ENCODE data around the gene AKR1C3.

The AKR1C3 gene

GRCh38 chr10:5091196-5091595 lies 3.0 kb upstream of the AKR1C3 start:
- ATAC-seq: no peak
- TF ChIP-seq BACH2 (CRISPR knock-in tag; IDR thresholded peaks at IDR 0.05; ENCODE audit: borderline replicate concordance): no peak
- TF ChIP-seq ISL1 (CRISPR knock-in tag; IDR thresholded peaks at IDR 0.05): no peak
- TF ChIP-seq TCF4 (CRISPR knock-in tag; IDR thresholded peaks at IDR 0.05; ENCODE audit: borderline replicate concordance): no peak
- no peak for TF ChIP-seq GLIS3 (CRISPR knock-in tag; IDR thresholded peaks at IDR 0.05)
- TF ChIP-seq TOX (CRISPR knock-in tag; IDR thresholded peaks at IDR 0.05; ENCODE audit: borderline replicate concordance): no peak
- no peak for TF ChIP-seq ZC3H10 (CRISPR knock-in tag; IDR thresholded peaks at IDR 0.05)
- no peak for TF ChIP-seq CSDC2 (CRISPR knock-in tag; IDR thresholded peaks at IDR 0.05)
- no peak for TF ChIP-seq ZFP30 (CRISPR knock-in tag; IDR thresholded peaks at IDR 0.05)
- no peak for TF ChIP-seq TSHZ2 (CRISPR knock-in tag; IDR thresholded peaks at IDR 0.05)
- no peak for TF ChIP-seq ZNF565 (CRISPR knock-in tag; conservative IDR thresholded peaks at IDR 0.05; ENCODE audit: low read depth)
- no peak for TF ChIP-seq ZNF8 (CRISPR knock-in tag; IDR thresholded peaks at IDR 0.05)
- TF ChIP-seq ZFP3 (CRISPR knock-in tag; IDR thresholded peaks at IDR 0.05): no peak
- no peak for TF ChIP-seq CSRNP3 (CRISPR knock-in tag; IDR thresholded peaks at IDR 0.05)
- no peak for TF ChIP-seq ARNTL (CRISPR knock-in tag; IDR thresholded peaks at IDR 0.05; ENCODE audit: borderline replicate concordance, low read depth)

GRCh38 chr10:5092375-5092774 lies 1.8 kb upstream of the AKR1C3 start:
- ATAC-seq: no peak
- TF ChIP-seq ZFP30 (CRISPR knock-in tag; IDR thresholded peaks at IDR 0.05): no peak

- no peak for TF ChIP-seq ISL1 (CRISPR knock-in tag; IDR thresholded peaks at IDR 0.05)
- TF ChIP-seq CREB5 (CRISPR knock-in tag; IDR thresholded peaks at IDR 0.05; ENCODE audit: low read depth): no peak
- TF ChIP-seq SNAI2 (CRISPR knock-in tag; IDR thresholded peaks at IDR 0.05): no peak
- no peak for TF ChIP-seq CSRNP3 (CRISPR knock-in tag; IDR thresholded peaks at IDR 0.05)
- no peak for TF ChIP-seq ZNF70 (CRISPR knock-in tag; IDR thresholded peaks at IDR 0.05)
- no peak for TF ChIP-seq PATZ1 (CRISPR knock-in tag; IDR thresholded peaks at IDR 0.05; ENCODE audit: borderline replicate concordance)
- no peak for TF ChIP-seq TOX (CRISPR knock-in tag; IDR thresholded peaks at IDR 0.05; ENCODE audit: borderline replicate concordance)
- TF ChIP-seq ESRRG (CRISPR knock-in tag; IDR thresholded peaks at IDR 0.05): no peak
- TF ChIP-seq ZFP3 (CRISPR knock-in tag; IDR thresholded peaks at IDR 0.05): no peak
- no peak for TF ChIP-seq ZFP30 (CRISPR knock-in tag; IDR thresholded peaks at IDR 0.05)
- TF ChIP-seq TSHZ2 (CRISPR knock-in tag; IDR thresholded peaks at IDR 0.05): no peak
- no peak for TF ChIP-seq TCF4 (CRISPR knock-in tag; IDR thresholded peaks at IDR 0.05; ENCODE audit: borderline replicate concordance)
- TF ChIP-seq CSDC2 (CRISPR knock-in tag; IDR thresholded peaks at IDR 0.05): no peak
- TF ChIP-seq ZC3H10 (CRISPR knock-in tag; IDR thresholded peaks at IDR 0.05): no peak
- no peak for ATAC-seq
Observed at GRCh38 chr10:5092848-5093790, 1.1 kb upstream of the AKR1C3 start.

Data from SK-N-SH treated with all-trans-retinoic acid at 6 μM for 48 hours (cell line).